HG03432 (cell line): ENCODE results near the gene CHST13.

Experiments
- ATAC-seq: cut with Tn5 transposase; IDR thresholded peaks from one replicate; pipeline ENCODE4 v1.9.1; 2021; ENCODE audit warnings: mild to moderate bottlenecking, moderate library complexity; ENCODE audit not compliant: unreplicated experiment

Gene CHST13

GRCh38 chr3:126553284-126554084 is 29.5 kb downstream of the CHST13 start:
- no peak for ATAC-seq

- no peak for ATAC-seq
Observed at GRCh38 chr3:126554560-126555525, 30.9 kb downstream of the CHST13 start.

- no peak for ATAC-seq
Observed at GRCh38 chr3:126555795-126556636, 32.1 kb downstream of the CHST13 start.

GRCh38 chr3:126556637-126557414 is 32.9 kb downstream of the CHST13 start:
- ATAC-seq, result no peak

- no peak for ATAC-seq
Observed at GRCh38 chr3:126557415-126557745, 33.4 kb downstream of the CHST13 start.

GRCh38 chr3:126557761-126558160 is 33.8 kb downstream of the CHST13 start:
- no peak for ATAC-seq

GRCh38 chr3:126558336-126559071 is 34.5 kb downstream of the CHST13 start, which contains the start of gene C3orf22:
Gene C3orf22 (minus strand): TSS chr3:126558932. CDS start chr3:126553390, 5,542 bp downstream.
- no peak for ATAC-seq

- no peak for ATAC-seq
Observed at GRCh38 chr3:126562737-126563276, 38.9 kb downstream of the CHST13 start.

GRCh38 chr3:126567696-126568438 is 43.9 kb downstream of the CHST13 start:
- ATAC-seq, result no peak

GRCh38 chr3:126568776-126569342 is 44.9 kb downstream of the CHST13 start:
- ATAC-seq, result no peak

GRCh38 chr3:126569390-126569975 is 45.5 kb downstream of the CHST13 start:
- no peak for ATAC-seq

GRCh38 chr3:126570103-126570541 is 46.2 kb downstream of the CHST13 start:
- no peak for ATAC-seq

GRCh38 chr3:126571078-126571477 is 47.1 kb downstream of the CHST13 start:
- no peak for ATAC-seq

- no peak for ATAC-seq
Observed at GRCh38 chr3:126573492-126574117, 49.6 kb downstream of the CHST13 start.

- no peak for ATAC-seq
Observed at GRCh38 chr3:126577261-126577660, 53.3 kb downstream of the CHST13 start.

GRCh38 chr3:126578702-126579101 is 54.7 kb downstream of the CHST13 start:
- no peak for ATAC-seq

GRCh38 chr3:126580746-126581145 is 56.8 kb downstream of the CHST13 start:
- ATAC-seq, result no peak
